GM10266 (cell line): ENCODE data around the gene KLHL10.
"Not testable (repeated sequence)": the region's sequence is repeated elsewhere in the genome, so short reads cannot be mapped to it uniquely, and the experiment has no call there.

Experiments
- DNase-seq: peaks from one replicate; pipeline ENCODE4 v3.0.0; 2012; ENCODE audit errors: extremely low spot score
- TF ChIP-seq, protein P1 (sequence below): IDR thresholded peaks from 2 replicates; pipeline ENCODE4 v1.5.1; 2012; ENCODE audit warnings: mild to moderate bottlenecking, low read depth; ENCODE audit not compliant: control insufficient read depth, insufficient read depth; ENCODE audit errors: missing control alignments

KLHL10 gene

GRCh38 chr17:41848788-41849187 lies 11.2 kb downstream of the KLHL10 start:
- TF ChIP-seq, protein P1, sequence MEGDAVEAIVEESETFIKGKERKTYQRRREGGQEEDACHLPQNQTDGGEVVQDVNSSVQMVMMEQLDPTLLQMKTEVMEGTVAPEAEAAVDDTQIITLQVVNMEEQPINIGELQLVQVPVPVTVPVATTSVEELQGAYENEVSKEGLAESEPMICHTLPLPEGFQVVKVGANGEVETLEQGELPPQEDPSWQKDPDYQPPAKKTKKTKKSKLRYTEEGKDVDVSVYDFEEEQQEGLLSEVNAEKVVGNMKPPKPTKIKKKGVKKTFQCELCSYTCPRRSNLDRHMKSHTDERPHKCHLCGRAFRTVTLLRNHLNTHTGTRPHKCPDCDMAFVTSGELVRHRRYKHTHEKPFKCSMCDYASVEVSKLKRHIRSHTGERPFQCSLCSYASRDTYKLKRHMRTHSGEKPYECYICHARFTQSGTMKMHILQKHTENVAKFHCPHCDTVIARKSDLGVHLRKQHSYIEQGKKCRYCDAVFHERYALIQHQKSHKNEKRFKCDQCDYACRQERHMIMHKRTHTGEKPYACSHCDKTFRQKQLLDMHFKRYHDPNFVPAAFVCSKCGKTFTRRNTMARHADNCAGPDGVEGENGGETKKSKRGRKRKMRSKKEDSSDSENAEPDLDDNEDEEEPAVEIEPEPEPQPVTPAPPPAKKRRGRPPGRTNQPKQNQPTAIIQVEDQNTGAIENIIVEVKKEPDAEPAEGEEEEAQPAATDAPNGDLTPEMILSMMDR, result no peak
- no peak for DNase-seq

DNA sequence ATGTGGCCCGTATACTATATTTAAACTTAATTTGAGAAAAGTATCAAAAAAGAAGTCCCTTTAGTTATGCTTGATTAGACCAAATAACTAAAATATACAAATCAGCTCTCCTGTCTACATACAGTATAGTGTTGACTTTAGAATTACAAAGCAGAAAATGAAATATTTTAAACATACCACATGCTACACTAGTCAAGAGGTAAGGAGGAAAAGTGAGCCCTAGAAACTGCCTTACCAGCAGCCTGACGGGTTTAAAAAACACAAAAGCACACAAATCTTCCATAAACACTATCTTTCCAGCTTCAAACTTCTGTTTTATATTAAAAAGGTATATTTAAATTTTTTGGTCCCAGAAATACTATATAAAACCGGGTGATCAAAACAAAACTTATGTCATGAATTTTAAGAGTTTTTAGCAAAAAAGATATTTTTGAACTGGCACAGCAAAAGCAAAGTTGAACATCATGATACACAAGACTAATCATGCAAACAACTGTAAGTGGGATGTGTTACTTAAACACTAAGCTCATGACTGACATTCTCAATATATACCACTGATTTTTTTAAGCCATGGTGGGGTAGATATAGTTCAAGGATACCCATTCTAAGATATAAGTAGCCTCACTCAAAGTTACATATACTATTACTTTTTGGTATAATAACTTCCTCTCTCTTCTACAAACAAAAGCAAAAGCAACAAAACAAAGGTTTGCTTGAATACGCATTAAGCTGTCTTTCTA lies 11.8 kb downstream of the KLHL10 start:
- TF ChIP-seq, protein P1, result no peak

DNA sequence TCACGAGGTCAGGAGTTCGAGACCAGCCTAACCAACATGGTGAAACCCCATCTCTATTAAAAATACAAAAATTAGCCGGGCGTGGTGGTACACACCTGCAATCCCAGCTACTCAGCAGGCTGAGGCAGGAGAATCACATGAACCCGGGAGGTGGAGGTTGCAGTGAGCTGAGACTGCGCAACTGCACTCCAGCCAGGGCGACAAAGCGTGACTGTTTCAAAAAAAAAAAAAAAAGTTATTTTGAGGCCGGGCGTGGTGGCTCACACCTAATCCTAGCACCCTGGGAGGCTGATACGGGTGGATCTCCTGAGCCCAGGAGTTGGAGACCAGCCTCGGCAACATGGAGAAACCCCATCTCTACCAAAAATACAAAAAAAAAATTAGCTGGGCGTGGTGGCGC lies 13.8 kb downstream of the KLHL10 start:
- not testable (repeated sequence) for DNase-seq

More for the DNA sequence above, 11.8 kb downstream of the KLHL10 start:
- DNase-seq, result no peak

GRCh38 chr17:41860254-41860931 lies 22.8 kb downstream of the KLHL10 start:
- no peak for DNase-seq

GRCh38 chr17:41863074-41863848 lies 25.6 kb downstream of the KLHL10 start:
- DNase-seq, result no peak
- TF ChIP-seq, protein P1, result no peak

More at GRCh38 chr17:41860254-41860931, 22.8 kb downstream of the KLHL10 start:
- TF ChIP-seq, protein P1, result no peak

DNA sequence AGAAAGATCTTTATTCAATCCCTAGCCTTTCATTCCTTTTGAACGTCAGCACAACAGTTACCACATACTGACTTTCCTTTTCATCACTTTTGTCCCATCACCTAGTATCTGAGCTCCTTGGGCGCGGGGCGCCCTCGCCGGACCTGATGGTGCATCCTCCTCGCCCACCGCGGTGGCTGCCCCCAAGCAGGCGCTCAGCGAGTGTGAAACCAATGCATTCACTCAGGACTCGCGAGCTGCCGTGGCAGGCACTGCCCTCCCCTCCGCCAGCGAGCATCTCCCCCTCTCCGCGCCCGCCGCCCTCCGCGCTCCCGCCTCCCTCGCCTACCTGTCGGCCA lies 26.8 kb downstream of the KLHL10 start:
- TF ChIP-seq, protein P1, result no peak
- DNase-seq, result no peak

DNA sequence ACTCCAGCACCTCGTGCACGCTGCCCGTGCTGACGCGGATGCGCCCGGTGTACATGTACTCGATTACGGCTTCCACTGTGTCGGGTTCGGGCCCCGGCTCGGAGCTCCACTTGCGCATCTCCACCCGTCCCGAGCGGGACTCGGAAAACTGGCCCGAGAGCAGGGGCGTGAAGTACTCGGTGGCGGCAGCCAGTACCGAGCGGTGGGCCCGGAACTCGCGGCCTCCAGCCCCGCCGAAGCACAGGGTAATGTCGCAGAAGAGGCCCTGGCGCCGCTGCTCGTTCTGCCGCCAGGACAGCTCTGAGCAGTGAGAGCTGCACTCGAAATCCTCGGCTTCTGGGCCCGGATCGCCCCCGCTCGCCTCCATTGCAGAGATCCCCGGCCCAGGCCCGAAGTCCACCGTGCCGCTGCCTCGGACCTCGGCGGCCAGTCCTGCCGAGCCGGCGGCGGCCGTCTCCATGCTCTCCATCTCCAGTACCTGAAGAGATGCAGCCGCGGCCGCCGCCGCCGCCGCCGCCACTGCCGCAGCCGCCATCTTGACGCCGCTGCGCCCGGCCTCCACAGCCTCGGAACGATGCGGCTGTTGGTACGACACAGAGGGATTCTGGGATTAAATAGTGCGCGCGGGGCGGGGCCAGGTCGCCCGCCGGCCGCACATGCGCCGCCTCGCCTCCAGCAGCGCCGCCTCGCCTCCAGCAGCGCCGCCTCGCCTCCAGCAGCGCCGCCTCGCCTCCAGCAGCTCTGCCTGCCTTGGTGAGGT lies 27.4 kb downstream of the KLHL10 start, which contains the start of gene KLHL11:
TSS of gene KLHL11 (minus strand) at position 588 of the 760 bp plus-strand sequence. CDS start at position 535, 53 bp downstream.
- DNase-seq, result peak; percentile 95
- TF ChIP-seq, protein P1, result peak; percentile 23
